K562 (cell line): ENCODE data around the gene GPATCH4. TPM values are rescaled to one million over a fixed set of nuclear protein-coding genes. Genes with fewer than 3 reads are reported as not detected.
"Not testable (repeated sequence)": the region's sequence is repeated elsewhere in the genome, so short reads cannot be mapped to it uniquely, and the experiment has no call there.

Experiments
- ATAC-seq: fragments of 200-7000 bp; cut with Tn5 transposase; 3 replicates; pipeline ENCODE4 v1.9.1; 2020; ENCODE audit warnings: moderate library complexity
- BruUV-seq: library from RNA; stranded (reverse); fragments of 400-500 nt; replicated peaks from 2 replicates; lab custom pipeline; 2021; lab: Mats Ljungman, UMichigan
- CTCF ChIA-PET: fragments of 300-600 bp; formaldehyde crosslinking; extraction: SDS; loops from one replicate; lab custom pipeline; 2021; ENCODE audit warnings: low intra/inter-chr PET ratio; lab: Yijun Ruan, JAX
- POLR2A ChIA-PET: fragments of 300-600, 350-650 bp; sonication (Branson Sonifier 250); formaldehyde crosslinking; extraction: SDS; loops from one replicate; lab custom pipeline; 2021; ENCODE audit warnings: antibody characterized with exemption, inconsistent platforms; lab: Yijun Ruan, JAX
- DNase-seq, 4 experiments: peaks; one replicate each; pipeline versions ENCODE4 v3.0.0 to v3.0.0-alpha.2; 2011 to 2018; ENCODE audit warnings: low spot score in 3 of 4, mixed read lengths in 3 of 4; ENCODE audit errors: extremely low read depth in 1 of 4
- FAIRE-seq: peaks from 2 replicates; lab custom pipeline; 2011; peaks lifted over from hg19 to GRCh38; lab: Jason Lieb, UNC
- H2AFZ ChIP-seq: 2 replicates; pipeline ENCODE4 v1.6.0; 2011; ENCODE audit warnings: low read depth, low read length, control low read depth, inconsistent platforms
- H3K27ac ChIP-seq: fragments of 200-600 bp; 3 replicates; pipeline ENCODE4 v1.8.0; 2011; ENCODE audit warnings: low read depth, mild to moderate bottlenecking, control low read depth, inconsistent platforms, low read length, moderate library complexity, mixed read lengths; ENCODE audit errors: extremely low read depth
- H3K27me3 ChIP-seq, 2 experiments: fragments of 300-600 bp in 1 of 2; 2 replicates in 1 of 2; 3 replicates in 1 of 2; pipeline versions ENCODE4 v1.6.0 to v1.8.0; 2011; ENCODE audit warnings: inconsistent platforms in 2 of 2, low read length in 2 of 2, mild to moderate bottlenecking in 1 of 2, mixed read lengths in 1 of 2, moderate library complexity in 1 of 2; ENCODE audit not compliant: control insufficient read depth in 2 of 2, insufficient read depth in 2 of 2
- H3K36me3 ChIP-seq: fragments of 300-600 bp; 3 replicates; pipeline ENCODE4 v1.8.0; 2011; ENCODE audit warnings: mild to moderate bottlenecking, low read length, inconsistent platforms; ENCODE audit not compliant: control insufficient read depth, insufficient read depth
- H3K4me1 ChIP-seq, 2 experiments: fragments of 200-600 bp in 1 of 2; replicated peaks in 1 of 2; 2 replicates in 1 of 2; 3 replicates in 1 of 2; pipeline versions ENCODE4 v1.5.1 to v1.8.0; 2011; ENCODE audit warnings: inconsistent platforms in 2 of 2, low read length in 2 of 2, mild to moderate bottlenecking in 1 of 2, mixed read lengths in 1 of 2, moderate library complexity in 1 of 2; ENCODE audit not compliant: control insufficient read depth in 2 of 2, insufficient read depth in 2 of 2
- H3K4me2 ChIP-seq: 2 replicates; pipeline ENCODE4 v1.6.1; 2011; ENCODE audit warnings: low read length, control low read depth, inconsistent platforms, mixed read lengths; ENCODE audit not compliant: insufficient read depth
- H3K4me3 ChIP-seq: fragments of 200-600 bp; sonication (generic), shearing (Covaris generic); 2 replicates; pipeline ENCODE4 v1.5.1; 2016; ENCODE audit warnings: control low read depth, inconsistent platforms
- H3K79me2 ChIP-seq: fragments of 200-600 bp; 3 replicates; pipeline ENCODE4 v1.8.0; 2011; ENCODE audit warnings: low read length, inconsistent platforms; ENCODE audit not compliant: control insufficient read depth, insufficient read depth
- H3K9ac ChIP-seq, 2 experiments: 2 replicates each; pipeline versions ENCODE4 v1.6.0 to v1.6.1; 2011; ENCODE audit warnings: low read depth in 2 of 2, low read length in 2 of 2, control low read depth in 1 of 2, inconsistent platforms in 1 of 2, mild to moderate bottlenecking in 1 of 2, mixed read lengths in 1 of 2; ENCODE audit not compliant: insufficient read depth in 1 of 2
- H3K9me1 ChIP-seq: one replicate; pipeline ENCODE4 v1.6.0; 2011; ENCODE audit warnings: inconsistent platforms, mild to moderate bottlenecking, low read length, moderate library complexity; ENCODE audit not compliant: control insufficient read depth, insufficient read depth
- H3K9me3 ChIP-seq: replicated peaks from 2 replicates; pipeline ENCODE4 v1.5.1; 2011; ENCODE audit warnings: low read depth, low read length, inconsistent platforms; ENCODE audit not compliant: control insufficient read depth, insufficient read depth
- H4K20me1 ChIP-seq: replicated peaks from 2 replicates; pipeline ENCODE4 v1.6.1; 2011; ENCODE audit warnings: low read length, inconsistent platforms, mixed read lengths; ENCODE audit not compliant: control insufficient read depth, insufficient read depth
- ARID2 ChIP-seq: fragments of 450-650 bp; IDR thresholded peaks from 2 replicates; pipeline ENCODE4 v1.6.1; 2017; ENCODE audit warnings: antibody characterized with exemption, mild to moderate bottlenecking
- FOXK2 ChIP-seq, 2 experiments: fragments of 450-650 bp; IDR thresholded peaks in 1 of 2; conservative IDR thresholded peaks in 1 of 2; 2 replicates each; pipeline ENCODE4 v1.6.1; 2016; ENCODE audit warnings: low read depth in 2 of 2, mild to moderate bottlenecking in 1 of 2
- GTF2F1 ChIP-seq: IDR thresholded peaks from 2 replicates; pipeline ENCODE4 v1.6.1; 2011; ENCODE audit warnings: low read depth, low read length, improper control_type of control experiment
- HNRNPH1 ChIP-seq: fragments of 200-400 bp; formaldehyde crosslinking; optimal IDR thresholded peaks from 2 replicates; pipeline ENCODE3; 2017; ENCODE audit warnings: low read depth, mild to moderate bottlenecking, low read length, moderate library complexity
- POU5F1 ChIP-seq: fragments of 150-350 bp; IDR thresholded peaks from 2 replicates; pipeline ENCODE4 v1.6.1; 2014; ENCODE audit warnings: borderline replicate concordance, low read length, low read depth, mild to moderate bottlenecking; ENCODE audit not compliant: partially characterized antibody
- SIN3B ChIP-seq: fragments of 450-650 bp; IDR thresholded peaks from 2 replicates; pipeline ENCODE4 v1.6.1; 2017; ENCODE audit warnings: low read depth, mild to moderate bottlenecking, moderate library complexity
- SMC3 ChIP-seq: conservative IDR thresholded peaks from 2 replicates; pipeline ENCODE4 v1.6.1; 2011; ENCODE audit warnings: low read depth, low read length, improper control_type of control experiment; ENCODE audit not compliant: insufficient read depth
- STAG1 ChIP-seq: sonication (generic); formaldehyde crosslinking; IDR thresholded peaks from 2 replicates; pipeline ENCODE4 v1.5.0; 2020; ENCODE audit warnings: missing genetic modification reagents, borderline replicate concordance
- TFAP4 ChIP-seq: sonication (generic); formaldehyde crosslinking; IDR thresholded peaks from 2 replicates; pipeline ENCODE4 v1.8.0; 2022; ENCODE audit warnings: missing genetic modification reagents, mild to moderate bottlenecking, moderate library complexity, borderline replicate concordance
- WGBS: fragments of 100-300 bp; shearing (Covaris generic); methylation state at CpG from one replicate; pipeline ENCODE4 v1.1.6; 2016; ENCODE audit warnings: low coverage, mixed read lengths; ENCODE audit not compliant: insufficient coverage; ENCODE audit errors: missing lambda C conversion rate; 5-methylcytosine and 5-hydroxymethylcytosine counted together
- in situ Hi-C: fragments of 300-500 bp; cut with MboI; formaldehyde crosslinking; loops from 4 replicates; pipeline ENCODE4 v1.15.0; 2018; ENCODE audit warnings: inconsistent platforms, mixed read lengths
- intact Hi-C: fragments of 100-400 bp; cut with micrococcal nuclease; formaldehyde crosslinking; loops from 2 replicates; pipeline ENCODE4 v1.14.2; 2022
- polyA plus RNA-seq, 8 experiments: library from polyadenylated mRNA; depleted of rRNA in 4 of 8; stranded (reverse) in 5 of 8; unstranded in 3 of 8; fragments of >200 nt; fragmentation: Nextera tagmentation in 2 of 8; fragmentation: Illumina TruSeq in 1 of 8; extraction: Ambion mirVana in 2 of 8; extraction: Trizol in 1 of 8; gene quantifications; 2 replicates each; pipeline versions ENCODE4 v1.2.1 to v1.2.3, GENCODE V29; 2011 to 2014; ENCODE audit warnings: inconsistent platforms in 1 of 8, missing spikeins in 1 of 8
- total RNA-seq, 7 experiments: library from RNA; depleted of rRNA in 6 of 7; stranded (reverse); fragments of >200 nt in 6 of 7; fragmentation: Illumina TruSeq in 2 of 7; extraction: Trizol in 2 of 7; gene quantifications; 2 replicates each; pipeline versions ENCODE4 v1.2.1 to v1.2.3, GENCODE V29; 2011 to 2021; ENCODE audit warnings: low replicate concordance in 1 of 7

The GPATCH4 gene
- total and polyA plus RNA-seq, 9 of the 15 experiments (the other 6 are each of a cell fraction or from before 2014, with no cell fraction given) = 43.7 to 105 (median 76.5) TPM

- no peak for TF ChIP-seq TFAP4 (CRISPR knock-in tag)
- peak; percentile 12; the same call in 1 of the 2 replicates for TF ChIP-seq STAG1 (CRISPR knock-in tag)
- TF ChIP-seq GTF2F1 = no peak
- peak; percentile 37 to 61; a peak in 2 of 4 replicates for TF ChIP-seq FOXK2 (conservative IDR thresholded peaks at IDR 0.05 in 1 of 2, IDR thresholded peaks at IDR 0.05 in 1 of 2; ENCODE audit: low read depth in 2 of 2)
- TF ChIP-seq SIN3B = no peak
- no peak for TF ChIP-seq ARID2
- TF ChIP-seq HNRNPH1 = no peak
- TF ChIP-seq SMC3 = peak; percentile 84
- TF ChIP-seq POU5F1 = no peak
Observed at GRCh38 chr1:156608036-156608674, 6.9 kb upstream of the GPATCH4 start (continued).

DNA sequence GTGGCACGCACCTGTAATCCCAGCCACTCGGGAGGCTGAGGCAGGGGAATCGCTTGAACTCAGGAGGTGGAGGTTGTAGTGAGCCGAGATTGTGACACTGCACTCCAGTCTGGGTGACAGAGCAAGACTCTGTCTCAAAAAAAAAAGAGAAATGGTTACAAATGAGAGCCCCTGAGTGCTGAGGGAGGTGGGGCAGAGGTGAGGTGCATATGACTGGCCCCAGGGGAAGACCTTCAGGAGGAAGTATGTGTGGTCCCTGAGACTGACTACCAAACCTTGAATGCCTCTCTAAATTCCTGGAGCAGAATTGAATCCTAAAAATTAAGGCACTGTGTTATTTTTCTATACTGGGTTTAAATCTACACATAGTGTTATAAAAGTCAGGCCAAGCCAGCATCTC, 6.1 kb upstream of the GPATCH4 start:
- CTCF ChIA-PET = interaction anchor here (0.6 to 3.1 kb wide), 10 partner anchors 17 to 224 kb away, joined by 3 to 77 read pairs (median 5); partner anchors contain the start of gene MEF2D
- H3K4me2 ChIP-seq, DNase-seq, H3K36me3 ChIP-seq, BruUV-seq, H3K27ac ChIP-seq, H2AFZ ChIP-seq, H3K9ac ChIP-seq, H3K27me3 ChIP-seq, ATAC-seq, H3K4me3 ChIP-seq, H3K4me1 ChIP-seq, H4K20me1 ChIP-seq, H3K79me2 ChIP-seq, FAIRE-seq, in situ Hi-C loops, H3K9me3 ChIP-seq, intact Hi-C loops, H3K9me1 ChIP-seq: not testable (repeated sequence)
- WGBS = 6% methylated on average over 4 of the region's 4 CpGs
- POLR2A ChIA-PET = interaction anchor here (0.6 kb wide), 1 partner anchor 21 kb away, joined by 3 read pairs; no protein-coding TSS in a partner anchor
